Measurements from ENCODE around the gene PCYT2. TPM values are rescaled to one million over a fixed set of nuclear protein-coding genes. Genes with fewer than 3 reads are reported as not detected.

PCYT2 gene
- total RNA-seq, 1 experiment from 2014 or later, result 55.4 TPM

GRCh38 chr17:81870131-81870980 lies 40.8 kb downstream of the PCYT2 start:
- H3K27ac ChIP-seq (ENCODE audit: low read depth, low read length, poor library complexity, severe bottlenecking), result peak overlapping the region; percentile 94
- peak; percentile 64 for DNase-seq (ENCODE audit: low spot score)
- TF ChIP-seq, protein P1, sequence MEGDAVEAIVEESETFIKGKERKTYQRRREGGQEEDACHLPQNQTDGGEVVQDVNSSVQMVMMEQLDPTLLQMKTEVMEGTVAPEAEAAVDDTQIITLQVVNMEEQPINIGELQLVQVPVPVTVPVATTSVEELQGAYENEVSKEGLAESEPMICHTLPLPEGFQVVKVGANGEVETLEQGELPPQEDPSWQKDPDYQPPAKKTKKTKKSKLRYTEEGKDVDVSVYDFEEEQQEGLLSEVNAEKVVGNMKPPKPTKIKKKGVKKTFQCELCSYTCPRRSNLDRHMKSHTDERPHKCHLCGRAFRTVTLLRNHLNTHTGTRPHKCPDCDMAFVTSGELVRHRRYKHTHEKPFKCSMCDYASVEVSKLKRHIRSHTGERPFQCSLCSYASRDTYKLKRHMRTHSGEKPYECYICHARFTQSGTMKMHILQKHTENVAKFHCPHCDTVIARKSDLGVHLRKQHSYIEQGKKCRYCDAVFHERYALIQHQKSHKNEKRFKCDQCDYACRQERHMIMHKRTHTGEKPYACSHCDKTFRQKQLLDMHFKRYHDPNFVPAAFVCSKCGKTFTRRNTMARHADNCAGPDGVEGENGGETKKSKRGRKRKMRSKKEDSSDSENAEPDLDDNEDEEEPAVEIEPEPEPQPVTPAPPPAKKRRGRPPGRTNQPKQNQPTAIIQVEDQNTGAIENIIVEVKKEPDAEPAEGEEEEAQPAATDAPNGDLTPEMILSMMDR (conservative IDR thresholded peaks at IDR 0.05; ENCODE audit: low read depth, low read length), result no peak
- TF ChIP-seq EZH2 (IDR thresholded peaks at IDR 0.05; ENCODE audit: borderline replicate concordance, low read depth, low read length, poor library complexity, severe bottlenecking), result no peak

DNA sequence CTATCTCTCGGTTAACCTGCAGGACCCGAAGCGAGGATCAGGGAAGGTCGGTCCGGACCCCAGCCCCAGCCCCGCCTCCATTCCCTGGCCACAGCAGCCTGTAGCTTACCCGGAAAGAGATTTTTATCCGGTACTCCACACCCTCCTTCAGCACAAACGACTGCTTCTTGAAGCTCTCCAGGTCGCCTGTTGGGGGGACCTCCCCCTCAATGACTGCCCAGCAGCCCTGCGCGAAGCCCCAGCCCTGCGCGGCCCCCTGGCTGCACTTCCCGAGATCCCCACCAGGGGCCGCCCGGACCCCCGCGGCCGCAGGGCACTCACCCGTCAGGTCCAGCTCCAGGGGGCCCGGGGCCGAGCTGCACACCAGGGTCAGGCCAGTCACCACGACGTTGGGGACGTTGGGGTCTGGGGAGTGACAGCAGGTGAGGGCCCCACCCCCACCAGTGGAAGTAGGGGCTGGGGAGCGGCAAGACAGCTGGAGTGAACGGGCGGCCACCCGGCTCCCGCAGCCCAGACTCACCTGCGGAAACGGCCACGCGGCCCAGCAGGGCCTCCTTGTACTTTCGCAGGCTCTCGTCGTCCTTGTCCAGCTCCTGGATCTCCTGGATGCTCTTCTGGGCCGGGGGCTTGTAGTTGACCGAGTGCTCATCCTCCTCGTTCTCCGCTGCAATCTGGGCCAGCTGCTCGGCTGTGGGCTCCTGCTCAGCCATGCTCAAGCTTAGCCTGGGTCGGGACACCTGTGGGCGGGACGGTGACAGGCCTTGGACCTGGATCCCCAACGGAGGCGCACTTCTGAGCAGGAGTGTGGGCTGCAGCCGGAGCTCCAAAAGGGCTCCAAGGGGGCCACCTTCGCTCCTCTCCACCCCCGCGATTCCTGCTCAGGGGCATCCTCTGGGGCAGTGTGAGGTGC lies 41.7 kb downstream of the PCYT2 start:
- Histone ChIP-seq H3K4me3 (ENCODE audit: low read depth, low read length, poor library complexity, severe bottlenecking) (peak overlapping the region; percentile 80), H3K27ac (ENCODE audit: low read depth, low read length, poor library complexity, severe bottlenecking) (peak overlapping the region; percentile 94), H3K9me3 (ENCODE audit: low read depth, low read length, poor library complexity, severe bottlenecking) (no peaks in the 10 kb centered on the region), H3K4me1 (ENCODE audit: insufficient read depth, low read length, poor library complexity, severe bottlenecking) (peaks cover 31% of the 10 kb centered on the region), H3K36me3 (ENCODE audit: insufficient read depth, low read length, poor library complexity, severe bottlenecking) (peaks cover 35% of the 10 kb centered on the region), H3K27me3 (replicated peaks; ENCODE audit: insufficient read depth, low read depth, low read length, poor library complexity) (no peaks in the 10 kb centered on the region)
- peak; percentile 61 for DNase-seq (ENCODE audit: low spot score)
- POLR2A ChIA-PET (ENCODE audit: low non-redundant PET), result no interaction called here
- intact Hi-C loops (cut with micrococcal nuclease; ENCODE audit: unreplicated experiment), result no loop called here
- CTCF ChIA-PET, result interaction anchor here (0.6 kb wide), 1 partner anchor 8 kb away, joined by 3 read pairs; no protein-coding TSS in a partner anchor
- BruUV-seq (replicated peaks), result no TSS peak
- no peak for TF ChIP-seq EZH2 (IDR thresholded peaks at IDR 0.05; ENCODE audit: borderline replicate concordance, low read depth, low read length, poor library complexity, severe bottlenecking)
- TF ChIP-seq, protein P1 (conservative IDR thresholded peaks at IDR 0.05; ENCODE audit: low read depth, low read length), result peak; percentile 96

More at GRCh38 chr17:81870131-81870980, 40.8 kb downstream of the PCYT2 start:
- ChIA-PET POLR2A (ENCODE audit: low non-redundant PET) (no interaction called here), CTCF (no interaction called here)
- Histone ChIP-seq H3K4me1 (ENCODE audit: insufficient read depth, low read length, poor library complexity, severe bottlenecking) (peaks cover 31% of the 10 kb centered on the region), H3K36me3 (ENCODE audit: insufficient read depth, low read length, poor library complexity, severe bottlenecking) (peaks cover 35% of the 10 kb centered on the region), H3K27me3 (replicated peaks; ENCODE audit: insufficient read depth, low read depth, low read length, poor library complexity) (no peaks in the 10 kb centered on the region), H3K9me3 (ENCODE audit: low read depth, low read length, poor library complexity, severe bottlenecking) (no peaks in the 10 kb centered on the region), H3K4me3 (ENCODE audit: low read depth, low read length, poor library complexity, severe bottlenecking) (peak overlapping the region; percentile 80)
- intact Hi-C loops (cut with micrococcal nuclease; ENCODE audit: unreplicated experiment), result no loop called here
- BruUV-seq (replicated peaks), result no TSS peak

DNA sequence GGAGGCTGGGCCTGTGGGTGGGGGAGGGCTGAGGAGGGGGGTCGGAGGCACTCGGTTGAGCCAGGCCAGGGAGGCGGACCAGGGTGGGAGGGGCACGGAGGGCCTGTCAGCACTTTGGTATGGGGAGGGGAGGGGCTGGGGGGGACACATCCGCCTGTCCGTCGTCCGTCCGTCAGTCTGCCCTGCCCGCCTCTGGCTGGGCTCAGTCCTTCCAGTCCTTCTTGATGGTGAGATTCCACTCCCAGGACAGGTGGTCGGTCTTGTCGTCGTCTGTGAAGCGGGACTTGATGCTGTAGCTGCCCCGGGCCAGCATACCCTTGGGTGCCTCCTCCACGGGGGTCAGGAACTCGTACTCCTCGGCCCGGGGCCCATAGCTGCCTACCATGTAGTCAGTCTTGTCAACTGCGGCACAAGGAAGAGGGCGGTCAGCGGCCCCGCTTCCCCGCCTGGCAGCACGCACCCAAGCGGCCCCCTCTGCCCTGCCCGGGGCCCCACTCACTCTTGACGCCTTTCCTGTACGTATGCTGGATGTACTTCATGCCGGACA lies 42.5 kb downstream of the PCYT2 start:
- POLR2A ChIA-PET (ENCODE audit: low non-redundant PET), result interaction anchor here (0.5 kb wide), 1 partner anchor 14 kb away, joined by 3 read pairs; no protein-coding TSS in a partner anchor
- peaks cover 31% of the 10 kb centered on the region for H3K4me1 ChIP-seq (ENCODE audit: insufficient read depth, low read length, poor library complexity, severe bottlenecking)
- CTCF ChIA-PET, result no interaction called here
- DNase-seq (ENCODE audit: low spot score), result no peak
- peak overlapping the region; percentile 80 for H3K4me3 ChIP-seq (ENCODE audit: low read depth, low read length, poor library complexity, severe bottlenecking)
- H3K36me3 ChIP-seq (ENCODE audit: insufficient read depth, low read length, poor library complexity, severe bottlenecking), result peaks cover 37% of the 10 kb centered on the region
- H3K27me3 ChIP-seq (replicated peaks; ENCODE audit: insufficient read depth, low read depth, low read length, poor library complexity), result no peaks in the 10 kb centered on the region
- BruUV-seq (replicated peaks), result TSS peak; percentile 75
- peak overlapping the region; percentile 94 for H3K27ac ChIP-seq (ENCODE audit: low read depth, low read length, poor library complexity, severe bottlenecking)
- TF ChIP-seq, protein P1 (conservative IDR thresholded peaks at IDR 0.05; ENCODE audit: low read depth, low read length), result no peak
- no peak for TF ChIP-seq EZH2 (IDR thresholded peaks at IDR 0.05; ENCODE audit: borderline replicate concordance, low read depth, low read length, poor library complexity, severe bottlenecking)
- intact Hi-C loops (cut with micrococcal nuclease; ENCODE audit: unreplicated experiment), result no loop called here
- H3K9me3 ChIP-seq (ENCODE audit: low read depth, low read length, poor library complexity, severe bottlenecking), result no peaks in the 10 kb centered on the region
